Adrenal gland (tissue), 12 donors: ENCODE data around the gene WDTC1. TPM values are rescaled to one million over a fixed set of nuclear protein-coding genes. Genes with fewer than 3 reads are reported as not detected.

Experiments
- DNase-seq, 7 donors: peaks; one replicate each; pipeline ENCODE4 v3.0.0-alpha.2; 2019 to 2020
- H3K27ac ChIP-seq, 5 donors: fragments of 200-600 bp; sonication (generic) in 4 of 5; 1 replicate in 3 of 5; 2 replicates in 2 of 5; pipeline versions ENCODE4 v1.5.1 to v1.8.0; 2016 to 2020; ENCODE audit warnings: mild to moderate bottlenecking in 1 of 5
- H3K27me3 ChIP-seq: fragments of 200-600 bp; 2 replicates; pipeline ENCODE4 v1.8.0; 2021
- H3K36me3 ChIP-seq, 2 donors: fragments of 200-600 bp; replicated peaks in 1 of 2; 1 replicate in 1 of 2; 2 replicates in 1 of 2; pipeline versions ENCODE4 v1.5.1 to v1.8.0; 2018 to 2022
- H3K4me1 ChIP-seq, 2 donors: fragments of 200-600 bp; replicated peaks in 1 of 2; 1 replicate in 1 of 2; 2 replicates in 1 of 2; pipeline versions ENCODE4 v1.5.1 to v1.8.0; 2018 to 2021
- H3K4me3 ChIP-seq, 4 donors: fragments of 200-600 bp; sonication (generic) in 3 of 4; one replicate each; pipeline ENCODE4 v1.5.1; 2016 to 2018
- H3K9me3 ChIP-seq, 3 donors: fragments of 200-600 bp; sonication (generic) in 1 of 3; replicated peaks in 1 of 3; 1 replicate in 2 of 3; 2 replicates in 1 of 3; pipeline versions ENCODE4 v1.5.1 to v1.8.0; 2016 to 2021
- POLR2A ChIP-seq, 2 donors: fragments of 450-650 bp; IDR thresholded peaks; one replicate each; pipeline ENCODE4 v1.6.1; 2017; ENCODE audit warnings: antibody characterized with exemption in 2 of 2, mild to moderate bottlenecking in 2 of 2, moderate library complexity in 1 of 2
- WGBS, 4 donors: extraction: QIAGEN DNeasy Blood & Tissue Kit in 2 of 4; methylation state at CpG; one replicate each; pipeline versions ENCODE4 v1.1.5 to v1.1.7; 2013 to 2017; 5-methylcytosine and 5-hydroxymethylcytosine counted together
- intact Hi-C, 2 donors: fragments of 100-400 bp; cut with DNase I; formaldehyde crosslinking; loops; one replicate each; pipeline versions ENCODE4 v1.14.1 to v1.15.0; 2022 to 2023
- polyA plus RNA-seq, 3 donors: library from polyadenylated mRNA; stranded (reverse); fragments of 200-250 nt in 2 of 3; fragments of 350-450 nt in 1 of 3; fragmentation: Illumina TruSeq in 1 of 3; extraction: RNeasy Lipid Tissue Mini Kit (QIAGEN cat#74804) in 1 of 3; gene quantifications; one replicate each; pipeline ENCODE4 v1.2.3, GENCODE V29; 2013 to 2014
- total RNA-seq, 9 donors: library from RNA; depleted of rRNA in 4 of 9; stranded (reverse); fragments of >200 nt in 4 of 9; fragments of 120-200 nt in 1 of 9; fragmentation: NEBNext Ultra II Directional in 1 of 9; extraction: Animal tissue kit (Norgen Biotek cat#: 25700) in 1 of 9; gene quantifications; one replicate each; pipeline versions ENCODE4 v1.1.0 to v1.2.4, GENCODE V29; 2013 to 2023
- TF ChIP-seq, protein P1 (sequence below), 6 experiments: fragments of 450-650 bp in 4 of 6; fragments of 200-600 bp in 2 of 6; sonication (generic) in 1 of 6; IDR thresholded peaks; 1 replicate in 5 of 6; 2 replicates in 1 of 6; pipeline versions ENCODE4 v1.5.1 to v1.8.0; 2016 to 2021; ENCODE audit warnings: antibody characterized with exemption in 6 of 6, mild to moderate bottlenecking in 2 of 6, moderate library complexity in 1 of 6
- donor health status: healthy with polysubstance abuse.
- donor health status: Bipolar disorder and iron deficiency.
- donor health status: DM: yes; HTN: yes; CAD: no.
- donor health status: DM: no; HTN: no; CAD: no.
- donor health status: DM: no; HTN: no; CAD: no.
- donor health status: DM: yes; HTN: yes; CAD: no.

The WDTC1 gene
- total and polyA plus RNA-seq, 12 donors = 14.7 to 66.6 (median 48.1) TPM

DNA sequence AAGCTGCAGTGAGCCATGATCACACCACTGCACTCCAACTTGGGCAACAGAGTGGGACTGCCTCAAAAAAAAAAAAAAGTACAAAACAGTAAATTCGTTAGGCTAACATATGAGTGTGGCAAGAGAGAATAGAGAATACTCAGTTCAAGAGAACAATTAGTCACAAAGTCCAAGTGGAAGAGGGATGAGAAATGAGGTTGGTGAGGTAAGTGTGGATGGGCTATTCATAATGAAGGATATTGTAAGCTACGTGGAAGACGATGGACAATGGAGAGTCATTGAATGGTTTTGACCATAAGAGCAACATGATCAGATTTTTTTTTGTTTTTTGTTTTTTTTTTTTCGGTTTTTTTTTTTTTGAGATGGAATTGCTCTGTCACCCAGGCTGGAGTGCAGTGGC lies 34.8 kb downstream of the WDTC1 start:
- H3K27me3 ChIP-seq = no peaks in the 10 kb centered on the region
- no peak overlapping the region for H3K27ac ChIP-seq
- 68 to 89% (median 81%) methylated on average over 4 of the region's 4 CpGs for WGBS, 4 donors
- DNase-seq = no peak
- H3K36me3 ChIP-seq = peaks cover 0 to 1% of the 10 kb centered on the region in 2 donors
- H3K4me3 ChIP-seq = no peak overlapping the region
- intact Hi-C loops = no loop called here
- H3K4me1 ChIP-seq = peaks cover 0 to 3% of the 10 kb centered on the region in 2 donors
- TF ChIP-seq POLR2A (IDR thresholded peaks at IDR 0.05) = no peak
- TF ChIP-seq, protein P1, sequence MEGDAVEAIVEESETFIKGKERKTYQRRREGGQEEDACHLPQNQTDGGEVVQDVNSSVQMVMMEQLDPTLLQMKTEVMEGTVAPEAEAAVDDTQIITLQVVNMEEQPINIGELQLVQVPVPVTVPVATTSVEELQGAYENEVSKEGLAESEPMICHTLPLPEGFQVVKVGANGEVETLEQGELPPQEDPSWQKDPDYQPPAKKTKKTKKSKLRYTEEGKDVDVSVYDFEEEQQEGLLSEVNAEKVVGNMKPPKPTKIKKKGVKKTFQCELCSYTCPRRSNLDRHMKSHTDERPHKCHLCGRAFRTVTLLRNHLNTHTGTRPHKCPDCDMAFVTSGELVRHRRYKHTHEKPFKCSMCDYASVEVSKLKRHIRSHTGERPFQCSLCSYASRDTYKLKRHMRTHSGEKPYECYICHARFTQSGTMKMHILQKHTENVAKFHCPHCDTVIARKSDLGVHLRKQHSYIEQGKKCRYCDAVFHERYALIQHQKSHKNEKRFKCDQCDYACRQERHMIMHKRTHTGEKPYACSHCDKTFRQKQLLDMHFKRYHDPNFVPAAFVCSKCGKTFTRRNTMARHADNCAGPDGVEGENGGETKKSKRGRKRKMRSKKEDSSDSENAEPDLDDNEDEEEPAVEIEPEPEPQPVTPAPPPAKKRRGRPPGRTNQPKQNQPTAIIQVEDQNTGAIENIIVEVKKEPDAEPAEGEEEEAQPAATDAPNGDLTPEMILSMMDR (IDR thresholded peaks at IDR 0.05) = no peak
- H3K9me3 ChIP-seq = no peaks in the 10 kb centered on the region

DNA sequence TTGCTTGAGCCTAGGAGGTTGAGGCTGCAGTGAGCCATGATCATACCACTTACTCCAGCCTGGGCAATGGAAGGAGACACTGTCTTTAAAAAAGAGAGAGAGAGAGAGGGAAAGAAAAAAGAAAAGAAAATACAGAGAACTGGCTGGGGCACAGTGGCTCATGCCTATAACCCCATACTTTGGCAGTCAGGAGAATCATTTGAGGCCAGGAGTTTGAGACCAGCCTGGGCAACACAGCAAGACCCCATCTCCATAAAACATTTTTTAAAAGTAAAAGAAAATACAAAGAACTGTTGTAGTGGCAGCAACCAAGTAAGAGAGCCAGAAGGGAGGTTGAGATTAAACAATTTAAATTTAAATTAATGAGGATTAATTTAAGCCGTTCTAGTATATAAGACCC lies 39.8 kb downstream of the WDTC1 start:
- Histone ChIP-seq H3K36me3 (no peaks in the 10 kb centered on the region), H3K4me1 (no peaks in the 10 kb centered on the region), H3K27me3 (no peaks in the 10 kb centered on the region), H3K4me3 (no peak overlapping the region), H3K9me3 (no peaks in the 10 kb centered on the region), H3K27ac (no peak overlapping the region)
- TF ChIP-seq, protein P1 (IDR thresholded peaks at IDR 0.05) = no peak
- no peak for TF ChIP-seq POLR2A (IDR thresholded peaks at IDR 0.05)
- intact Hi-C loops = no loop called here
- WGBS, 4 donors = 92 to 100% (median 99%) methylated on average over 1 of the region's 1 CpG
- DNase-seq = no peak

DNA sequence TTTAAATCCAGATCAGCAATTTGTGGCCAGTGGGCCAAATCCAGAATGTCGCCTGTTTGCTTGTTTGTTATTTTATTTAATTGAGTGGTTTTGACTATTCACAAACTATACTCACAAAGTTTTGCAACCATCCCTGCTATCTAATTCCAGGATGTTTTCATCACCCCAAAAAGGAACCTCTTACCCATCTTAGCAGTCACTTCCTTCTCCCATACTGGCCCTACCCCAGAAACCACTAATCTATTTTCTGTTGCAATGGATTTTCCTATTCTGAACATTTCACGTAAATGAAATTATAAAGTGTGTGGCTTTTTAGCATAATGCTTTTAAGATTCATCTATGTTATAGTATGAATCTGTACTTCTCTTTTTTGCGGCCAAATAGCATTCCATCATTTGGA lies 41.3 kb downstream of the WDTC1 start:
- 31 to 63% (median 58%) methylated on average over 3 of the region's 3 CpGs for WGBS, 4 donors
- intact Hi-C loops = no loop called here
- H3K9me3 ChIP-seq = no peaks in the 10 kb centered on the region

DNA sequence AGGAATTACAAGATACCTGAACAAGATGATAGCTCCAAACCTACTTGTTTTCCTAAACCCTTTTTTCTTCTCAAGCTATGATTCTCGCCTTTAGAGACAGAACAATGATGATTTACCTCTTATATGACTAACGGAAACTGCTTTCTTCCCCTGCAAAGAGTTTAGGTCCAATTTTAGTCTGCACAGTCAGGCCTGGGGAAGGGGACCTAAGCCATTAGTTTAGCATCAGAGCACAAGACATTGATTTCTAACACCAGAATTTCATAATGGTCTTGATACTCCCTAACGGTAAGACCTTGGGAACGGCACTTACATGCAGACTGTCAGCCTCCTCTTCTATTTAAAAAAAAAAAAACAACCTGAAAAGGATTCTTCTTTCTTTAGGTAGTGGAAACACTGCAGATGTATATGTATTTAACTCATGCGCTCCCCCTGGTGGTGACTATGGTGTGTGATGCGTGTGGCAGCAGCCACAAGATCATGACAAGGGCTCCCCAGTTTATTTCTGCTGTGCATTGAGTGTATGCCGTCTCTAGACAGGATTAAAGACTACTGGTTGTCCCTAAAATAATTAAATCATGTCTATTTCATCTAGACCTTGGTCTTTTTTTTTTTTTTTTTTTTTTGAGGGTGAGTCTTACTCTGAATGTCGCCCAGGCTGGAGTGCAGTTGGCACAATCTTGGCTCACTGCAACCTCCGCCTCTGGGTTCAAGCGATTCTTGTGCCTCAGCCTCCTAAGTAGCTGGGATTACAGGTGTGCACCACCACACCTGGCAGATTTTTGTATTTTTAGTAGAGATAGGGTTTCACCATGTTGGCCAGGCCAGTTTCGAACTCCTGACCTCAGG lies 50.2 kb downstream of the WDTC1 start:
- Histone ChIP-seq H3K27me3 (no peaks in the 10 kb centered on the region), H3K4me1 (no peaks in the 10 kb centered on the region), H3K27ac (no peak overlapping the region), H3K36me3 (peaks cover 0 to 31% of the 10 kb centered on the region in 2 donors), H3K9me3 (no peaks in the 10 kb centered on the region), H3K4me3 (no peak overlapping the region)
- WGBS, 4 donors = 44 to 50% (median 45%) methylated on average over 11 of the region's 11 CpGs
- intact Hi-C loops = loop anchor here (2.0 to 10.0 kb wide), 4 partner anchors 86 to 242 kb away; no protein-coding TSS in a partner anchor
- TF ChIP-seq, protein P1 (IDR thresholded peaks at IDR 0.05) = peak; percentile 71 to 92 (median 84)
- TF ChIP-seq POLR2A (IDR thresholded peaks at IDR 0.05) = no peak
- DNase-seq = peak; percentile 84 to 95 (median 90)

More for the DNA sequence above, 41.3 kb downstream of the WDTC1 start:
- Histone ChIP-seq H3K4me1 (no peaks in the 10 kb centered on the region), H3K36me3 (no peaks in the 10 kb centered on the region), H3K4me3 (no peak overlapping the region), H3K27ac (no peak overlapping the region), H3K27me3 (no peaks in the 10 kb centered on the region)
- DNase-seq = no peak
- no peak for TF ChIP-seq POLR2A (IDR thresholded peaks at IDR 0.05)
